ENCODE data around the gene EDARADD.
"Not testable (repeated sequence)": the region's sequence is repeated elsewhere in the genome, so short reads cannot be mapped to it uniquely, and the experiment has no call there.

The EDARADD gene

DNA sequence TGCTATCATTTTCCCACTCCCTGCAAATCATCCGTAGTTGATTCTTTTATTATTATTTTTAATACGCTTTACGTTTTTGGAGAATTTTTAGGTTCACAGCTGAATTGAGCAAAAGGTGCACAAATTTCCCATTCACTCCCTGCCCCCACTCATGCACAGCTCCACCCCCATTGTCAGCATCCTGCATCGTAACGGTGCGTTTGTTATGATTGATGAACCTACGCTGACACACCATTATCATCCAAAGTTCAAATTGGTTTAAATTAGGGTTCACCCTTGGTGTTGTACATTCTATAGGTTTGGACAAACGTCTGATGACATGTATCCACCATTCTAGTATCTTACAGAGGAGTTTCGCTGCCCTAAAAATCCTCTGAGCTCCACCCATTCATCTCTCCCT lies 44.5 kb downstream of the EDARADD start:
- DNase-seq, result no peak

DNA sequence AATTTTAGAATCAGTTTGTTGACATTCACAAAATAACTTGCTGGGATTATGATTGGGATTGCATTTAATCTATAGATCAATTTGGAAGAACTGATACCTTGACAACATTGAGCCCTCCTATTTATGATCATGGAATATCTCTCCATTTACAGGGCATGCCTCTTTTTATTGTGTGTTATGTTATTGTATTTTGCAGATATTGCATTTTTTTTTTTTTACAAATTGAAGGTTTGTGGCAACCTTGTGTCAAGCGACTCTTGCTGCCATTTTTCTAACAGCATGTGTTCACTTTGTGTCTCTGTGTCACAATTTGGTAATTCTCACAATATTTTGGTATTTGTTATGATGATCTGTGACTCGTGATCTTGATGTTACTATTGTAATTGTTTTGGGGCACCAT lies 46.3 kb downstream of the EDARADD start:
- DNase-seq, result no peak

DNA sequence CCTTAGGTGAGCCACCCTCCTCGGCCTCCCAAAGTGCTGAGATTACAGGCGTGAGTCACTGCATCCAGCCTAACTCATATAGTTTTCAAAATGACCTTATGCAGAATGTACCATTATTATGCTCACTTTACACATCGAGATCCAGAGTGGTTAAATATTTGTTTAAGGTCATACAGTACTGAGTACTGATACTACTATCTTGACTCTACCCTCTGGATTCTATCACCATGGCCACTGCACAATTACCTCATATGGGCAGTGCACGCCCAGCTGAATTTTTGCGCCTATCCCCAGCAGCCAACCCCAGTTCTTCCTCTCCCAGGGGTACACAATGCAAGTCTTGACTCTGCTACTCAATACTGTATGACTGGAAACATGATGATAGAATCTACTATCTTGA lies 56.7 kb downstream of the EDARADD start:
- DNase-seq, result no peak

DNA sequence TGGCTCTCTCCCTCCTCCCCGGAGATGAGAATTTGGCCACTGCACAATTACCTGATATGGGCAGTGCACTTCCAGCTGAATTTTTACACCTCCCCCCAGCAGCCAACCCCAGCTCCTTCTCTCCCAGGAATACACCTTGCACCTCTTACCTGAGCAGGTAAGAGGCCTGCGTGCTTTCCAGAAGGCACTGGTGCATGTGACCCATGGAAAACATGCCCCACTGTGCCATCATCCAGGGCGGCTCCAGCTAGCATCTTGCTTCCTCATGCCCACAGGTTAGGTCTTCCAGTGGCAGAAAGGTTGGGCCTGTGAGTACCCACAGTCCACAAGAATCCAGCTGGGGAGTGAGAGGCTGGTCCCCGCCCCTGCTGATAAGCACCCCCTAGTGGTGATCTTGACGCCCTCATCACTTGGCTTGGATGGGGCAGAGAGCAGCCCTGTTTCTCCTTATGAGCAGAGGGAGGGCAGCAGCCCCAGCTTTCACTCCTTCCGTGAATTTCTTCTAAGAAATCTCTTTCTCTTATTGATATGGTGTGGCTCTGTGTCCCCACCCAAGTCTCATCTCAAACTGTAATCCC lies 57.8 kb downstream of the EDARADD start:
- DNase-seq, result no peak

DNA sequence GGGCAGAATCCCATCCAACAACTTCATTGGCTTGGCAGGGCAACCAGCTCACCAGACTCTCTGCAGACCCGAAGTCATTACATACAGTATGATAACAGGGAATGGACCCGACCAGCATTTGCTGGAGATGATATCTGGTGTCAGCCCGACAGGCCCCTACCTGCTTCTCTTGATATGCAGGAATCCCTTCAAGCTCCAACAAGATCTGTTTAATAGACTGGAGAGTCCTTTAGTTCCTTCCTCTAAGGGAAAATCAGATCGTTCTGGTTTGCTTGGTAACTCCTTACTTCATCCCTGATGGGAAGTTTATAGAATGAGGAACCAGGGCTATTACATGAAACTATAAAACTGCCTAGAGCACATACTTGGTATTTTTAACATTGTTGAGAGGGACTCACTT lies 61.2 kb downstream of the EDARADD start:
- no peak for DNase-seq

DNA sequence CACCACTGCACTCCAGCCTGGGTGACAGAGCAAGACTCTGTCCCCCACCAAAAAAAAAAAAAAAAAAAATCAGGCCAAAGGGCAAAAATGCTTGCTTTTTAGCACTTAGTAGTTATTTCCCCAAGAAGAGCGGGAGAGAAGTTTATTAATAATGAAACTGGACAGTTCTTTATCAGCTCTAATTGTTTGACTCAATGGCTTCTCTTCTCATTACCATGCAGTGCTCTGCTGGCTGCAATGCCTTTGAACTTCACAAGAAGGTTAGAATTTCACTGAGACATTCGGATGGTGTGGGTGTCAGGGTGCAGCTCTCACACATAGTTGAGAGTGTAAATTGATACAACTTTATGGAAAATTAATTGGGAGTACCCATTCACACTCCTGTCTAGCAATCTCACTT lies 63.7 kb downstream of the EDARADD start:
- no peak for DNase-seq

DNA sequence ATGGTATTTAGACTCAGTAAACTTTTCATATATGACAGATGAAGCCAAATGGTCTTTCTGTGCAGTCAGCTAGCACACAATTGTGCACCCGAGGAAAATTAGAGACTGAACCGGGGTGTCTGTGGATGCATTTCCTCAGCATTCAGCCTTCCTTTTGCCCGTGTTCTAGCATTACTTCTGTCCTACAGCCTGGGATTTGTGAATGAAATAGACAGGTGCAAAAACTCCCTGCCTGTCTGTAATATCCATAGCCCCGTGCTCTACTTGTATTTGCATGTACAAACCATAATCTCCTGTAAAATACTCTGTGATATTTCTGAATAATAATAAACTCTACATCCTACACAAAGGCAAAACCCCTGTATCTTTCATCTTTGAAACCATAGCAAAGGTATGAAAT lies 64.9 kb downstream of the EDARADD start:
- no peak for DNase-seq

DNA sequence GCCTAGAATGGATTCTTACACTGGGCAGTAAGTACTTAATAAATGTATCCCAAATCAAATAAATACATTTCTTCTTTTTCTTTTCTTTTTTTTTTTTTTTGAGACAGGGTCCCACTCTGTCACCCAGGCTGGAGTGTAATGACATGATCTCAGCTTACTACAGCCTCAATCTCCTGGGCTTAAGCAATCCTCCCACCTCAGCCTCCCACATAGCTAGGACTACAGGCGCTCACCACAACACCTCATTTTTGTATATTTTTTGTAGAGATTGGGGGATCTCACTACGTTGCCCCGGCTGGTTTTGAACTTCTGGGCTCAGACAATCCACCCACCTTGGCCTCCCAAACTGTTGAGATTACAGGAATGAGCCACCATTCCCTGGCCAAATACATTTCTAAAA lies 66.0 kb downstream of the EDARADD start:
- DNase-seq, result no peak

DNA sequence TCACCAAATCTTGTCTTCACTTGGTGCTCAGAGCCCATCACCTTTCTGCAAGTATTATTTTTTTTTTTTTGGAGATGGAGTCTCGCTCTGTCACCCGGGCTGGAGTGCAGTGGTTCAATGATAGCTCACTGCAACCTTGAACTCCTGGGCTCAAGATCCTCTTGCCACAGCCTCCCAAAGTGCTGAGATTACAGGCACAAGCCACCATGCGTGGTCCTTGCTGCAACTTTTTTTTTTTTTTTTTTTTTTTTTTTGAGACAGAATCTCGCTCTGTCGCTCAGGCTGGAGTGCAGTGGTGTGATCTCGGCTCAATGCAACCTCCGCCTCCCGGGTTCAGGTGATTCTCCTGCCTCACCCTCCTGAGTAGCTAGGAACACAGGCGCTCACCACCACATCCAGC lies 70.1 kb downstream of the EDARADD start:
- not testable (repeated sequence) for DNase-seq

DNA sequence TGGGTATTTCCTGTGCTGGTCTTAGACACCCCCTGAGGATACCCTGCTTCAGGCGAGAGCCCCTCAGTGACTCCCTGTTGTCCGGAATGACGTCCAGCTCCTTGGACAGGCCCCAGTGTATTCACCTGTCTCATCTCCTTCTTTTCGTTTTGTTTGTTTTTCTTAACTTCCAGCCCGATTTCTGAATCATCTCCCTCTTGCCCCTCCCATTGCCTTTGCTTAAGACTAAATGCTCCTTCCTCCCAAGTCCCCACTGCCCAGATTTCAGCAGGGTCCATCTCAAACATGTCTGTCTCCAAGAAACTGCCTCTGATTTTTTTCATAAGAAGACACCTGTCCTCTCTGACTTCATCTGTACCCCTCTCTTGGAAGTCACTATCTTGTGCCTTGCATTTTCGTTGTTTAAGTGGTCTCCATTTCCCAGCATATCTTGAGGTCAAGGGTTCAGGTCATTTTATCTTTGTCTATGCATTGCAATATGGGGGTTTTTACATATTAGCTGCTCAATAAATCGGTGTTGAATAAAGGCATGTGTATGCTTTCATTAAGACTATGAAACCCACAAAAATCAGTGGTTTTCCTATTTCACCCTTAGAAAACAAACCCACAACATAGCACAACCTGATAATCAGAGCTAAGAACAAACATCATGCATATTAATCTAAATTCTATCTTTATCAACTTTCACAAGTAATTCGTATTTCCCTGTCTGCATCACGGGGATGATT lies 71.3 kb downstream of the EDARADD start:
- DNase-seq, result no peak

DNA sequence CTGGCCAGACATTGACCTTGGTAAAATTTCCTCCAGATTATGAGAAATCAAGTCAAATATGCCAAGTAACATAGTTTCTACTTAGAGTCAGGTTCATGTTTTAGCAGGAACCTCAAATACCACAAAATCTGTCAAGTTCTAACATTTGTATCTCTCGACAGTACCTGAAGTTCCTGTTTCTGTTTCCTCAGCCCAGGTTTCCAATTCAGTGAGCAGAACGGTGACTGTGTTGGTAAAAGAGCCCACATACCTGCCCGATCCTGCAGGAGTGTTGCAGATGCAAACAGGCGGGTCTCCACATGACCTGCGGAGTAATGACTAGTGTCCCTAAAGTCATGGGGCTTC lies 71.8 kb downstream of the EDARADD start:
- no peak for DNase-seq

DNA sequence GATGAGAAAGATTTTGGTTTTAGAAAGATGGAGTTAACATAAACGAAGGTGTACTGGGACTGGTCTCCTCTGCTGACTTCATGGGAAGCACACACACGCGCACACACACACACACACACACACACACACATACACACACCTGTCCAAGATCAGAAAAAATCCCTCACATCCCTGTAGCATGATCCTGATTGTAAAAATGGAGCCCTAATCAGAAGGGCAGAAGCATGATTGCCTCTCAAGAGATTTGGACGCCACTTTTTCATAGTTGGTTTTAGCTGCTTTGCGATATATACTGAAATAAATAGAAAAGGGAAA lies 73.2 kb downstream of the EDARADD start:
- DNase-seq, result no peak

DNA sequence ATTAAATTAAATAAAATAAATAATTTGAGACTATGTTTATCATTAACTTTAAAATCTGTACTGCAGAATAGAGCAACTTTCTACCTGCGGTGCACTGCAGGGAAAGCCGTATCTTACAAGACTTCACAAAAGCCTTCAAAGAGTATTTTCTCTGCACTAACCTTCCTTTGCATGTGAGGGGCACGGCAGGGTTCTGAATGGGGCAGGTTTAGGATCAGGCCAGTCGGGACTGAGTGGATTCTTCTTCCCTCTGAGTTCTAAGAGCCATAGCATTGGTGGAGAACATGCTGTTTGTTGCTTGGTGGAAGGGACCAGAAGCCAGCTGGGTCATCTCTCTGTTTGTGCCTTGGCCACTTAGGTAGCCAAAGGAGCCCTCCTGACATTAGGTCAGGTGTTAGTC lies 74.5 kb downstream of the EDARADD start:
- no peak for DNase-seq

DNA sequence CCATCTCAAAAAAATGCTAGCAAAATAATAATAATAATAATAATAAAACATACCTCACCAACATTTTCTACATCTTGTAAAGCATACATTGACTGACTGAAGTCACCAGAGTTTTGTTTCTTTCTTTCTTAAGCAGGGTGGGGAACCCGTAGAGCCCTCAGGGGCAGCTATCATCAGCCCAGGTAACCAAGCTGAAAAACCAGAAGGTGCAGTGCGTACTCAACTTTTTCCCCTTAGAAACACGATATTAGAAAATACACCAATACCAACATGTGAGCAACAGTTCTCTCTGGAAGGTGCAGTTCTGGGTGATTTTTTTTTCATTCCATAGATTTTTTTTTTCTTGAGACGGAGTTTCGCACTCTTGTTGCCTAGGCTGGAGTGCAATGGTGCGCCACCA lies 75.4 kb downstream of the EDARADD start:
- DNase-seq, result no peak

DNA sequence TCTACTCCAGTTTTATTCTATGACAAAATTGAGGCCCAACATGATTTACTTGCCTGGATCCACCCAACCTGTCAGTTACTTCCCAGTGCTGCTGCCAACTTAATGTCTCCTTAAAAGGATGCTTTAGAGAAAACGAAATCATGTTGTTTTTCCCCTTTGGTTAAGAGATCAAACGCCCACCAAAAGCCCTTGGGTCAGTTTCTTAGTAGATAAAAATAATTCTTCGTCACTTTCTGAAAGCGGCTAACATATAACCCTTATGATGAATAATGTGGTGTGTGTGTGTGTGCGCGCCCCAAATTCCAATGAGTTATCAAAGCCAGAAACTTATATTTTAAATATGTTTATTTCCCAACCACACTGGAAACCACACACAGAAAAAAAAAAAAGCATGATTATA lies 77.0 kb downstream of the EDARADD start:
- no peak for DNase-seq

DNA sequence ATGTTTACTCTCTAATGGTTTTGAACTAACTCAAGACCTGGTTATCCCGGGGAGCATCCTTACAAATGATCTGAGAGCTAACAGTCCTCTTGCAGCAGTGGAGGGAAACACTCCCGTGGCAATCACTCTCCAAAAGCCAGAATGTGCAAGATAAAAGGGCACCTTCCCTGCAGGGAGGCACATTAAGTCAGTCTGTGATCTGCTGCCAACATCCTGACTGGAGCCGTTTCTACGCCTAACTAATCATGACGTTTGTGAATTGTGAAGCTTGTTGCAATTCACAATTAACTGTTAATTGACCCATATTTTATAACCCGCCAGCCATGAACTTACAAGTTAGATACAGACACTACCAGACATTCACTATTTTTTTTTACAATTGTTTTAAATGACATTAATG lies 77.6 kb downstream of the EDARADD start:
- DNase-seq, result no peak

DNA sequence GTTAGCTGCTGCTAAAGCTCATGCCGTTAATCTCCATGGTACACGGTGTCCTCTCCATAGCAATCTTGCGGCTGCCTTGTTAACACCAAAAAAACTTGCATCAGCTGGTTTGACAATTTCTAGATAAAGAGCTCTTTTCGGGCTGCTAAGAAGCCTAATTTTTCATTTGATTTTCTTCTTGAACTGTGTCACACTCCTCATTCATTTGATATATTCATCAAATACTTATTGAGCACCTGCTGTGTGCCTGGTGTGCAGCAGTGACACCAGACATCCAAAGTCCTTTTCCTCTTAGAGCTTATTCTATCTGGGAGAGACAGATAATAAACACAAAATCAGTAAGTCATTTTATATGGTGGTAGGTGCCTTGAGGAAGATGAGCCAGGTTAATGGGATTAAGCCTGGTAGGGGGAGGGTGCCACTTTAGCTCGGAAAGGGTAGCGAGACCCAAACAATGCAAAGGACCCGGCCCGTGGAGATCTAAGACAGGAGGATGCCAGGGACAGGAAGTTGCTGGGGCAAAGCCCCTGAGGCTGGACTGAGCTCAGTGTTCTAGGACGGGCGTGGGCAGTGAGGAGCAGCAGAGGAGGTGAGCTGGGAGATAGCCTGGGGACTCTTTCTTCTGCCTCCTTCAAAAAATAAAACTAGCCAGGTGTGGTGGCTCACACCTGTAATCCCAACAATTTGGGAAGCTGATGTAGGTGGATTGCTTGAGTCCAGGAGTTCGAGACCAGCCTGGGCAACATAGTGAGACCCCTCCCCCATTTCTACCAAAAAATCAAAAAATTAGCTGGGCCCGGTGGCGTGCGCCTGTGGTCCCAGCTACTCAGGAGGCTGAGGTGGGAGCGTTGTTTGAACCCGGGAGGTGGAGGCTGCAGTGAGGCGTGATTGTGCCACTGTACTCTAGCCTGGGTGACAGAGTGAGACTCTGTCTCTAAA lies 79.0 kb downstream of the EDARADD start:
- no peak for DNase-seq

DNA sequence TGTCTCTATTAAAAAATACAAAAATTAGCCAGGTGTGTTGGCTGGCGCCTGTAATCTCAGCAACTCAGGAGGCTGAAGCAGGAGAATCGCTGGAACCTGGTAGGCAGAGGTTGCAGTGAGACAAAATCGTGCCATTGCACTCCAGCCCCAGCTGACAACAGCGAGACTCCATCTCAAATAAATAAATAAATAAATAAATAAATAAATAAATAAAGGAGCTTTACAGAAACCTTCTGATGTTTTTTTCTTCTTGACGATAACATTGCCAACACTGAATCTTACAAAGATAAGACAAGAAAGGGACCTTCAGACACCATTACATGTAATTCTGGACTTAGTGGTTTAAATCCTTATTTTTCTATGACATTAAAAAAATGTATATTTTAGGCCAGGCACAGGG lies 81.9 kb downstream of the EDARADD start:
- DNase-seq, result no peak

DNA sequence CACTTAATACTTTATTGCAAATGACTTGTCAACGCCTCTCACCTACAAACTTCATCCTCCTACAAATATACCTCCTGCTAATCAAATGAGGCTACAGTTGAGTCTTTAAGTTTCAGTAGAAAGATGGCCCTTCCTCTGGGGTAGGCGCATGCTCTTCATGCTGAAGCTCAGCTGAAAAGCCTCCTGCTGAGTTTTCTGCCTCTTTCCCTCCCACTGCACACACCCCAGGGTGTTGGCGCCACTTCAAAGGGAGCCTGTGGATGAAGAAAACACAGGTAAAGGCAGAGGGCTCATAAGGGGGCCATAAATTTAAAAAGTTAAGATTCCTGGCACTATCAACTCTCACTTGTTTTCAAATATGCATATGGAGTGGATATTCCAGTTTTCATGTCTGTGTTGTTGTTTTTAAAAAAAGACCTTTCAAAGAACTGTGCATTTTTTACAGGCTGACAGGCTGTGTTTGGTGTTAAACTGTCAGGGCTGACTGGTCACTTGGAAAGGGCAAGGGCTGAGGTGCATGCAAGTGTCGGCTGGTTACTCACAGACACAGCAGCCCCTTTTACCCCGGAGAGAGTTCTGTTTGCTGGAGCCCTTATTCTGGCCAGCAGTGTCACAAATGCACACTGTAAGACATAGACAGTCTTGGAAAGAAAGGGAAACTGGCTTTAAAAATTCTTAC lies 86.8 kb downstream of the EDARADD start:
- DNase-seq, result no peak

DNA sequence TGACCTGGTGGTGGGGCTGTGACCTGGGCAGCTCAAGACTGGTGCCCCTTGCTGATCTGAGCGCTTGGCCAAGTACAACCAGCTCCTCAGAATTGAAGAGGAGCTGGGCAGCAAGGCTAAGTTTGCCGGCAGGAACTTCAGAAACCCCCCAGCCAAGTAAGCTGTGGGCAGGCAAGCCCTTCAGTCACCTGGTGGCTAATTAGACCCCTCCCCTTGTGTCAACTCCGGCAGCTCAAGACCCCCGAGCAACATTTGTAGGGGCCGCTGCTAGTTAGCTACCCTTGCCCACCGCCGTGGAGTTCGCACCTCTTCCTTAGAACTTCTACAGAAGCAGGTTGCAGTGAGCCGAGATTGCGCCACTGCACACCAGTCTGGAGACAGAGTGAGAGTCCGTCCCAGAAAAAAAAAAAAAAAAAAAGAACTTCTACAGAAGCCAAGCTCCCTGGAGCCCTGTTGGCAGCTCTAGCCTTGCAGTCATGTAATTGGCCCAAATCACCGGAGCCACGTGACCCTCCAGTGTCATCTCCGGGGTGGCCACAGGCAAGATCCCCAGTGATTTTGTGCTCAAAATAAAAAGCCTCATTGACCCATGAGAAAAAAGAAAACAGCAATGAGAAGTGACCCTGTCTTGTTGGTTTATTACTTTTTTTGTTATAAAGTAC lies 90.4 kb downstream of the EDARADD start:
- peak in 5 of 14 donors; percentile 5 to 33 (median 8) for DNase-seq

DNA sequence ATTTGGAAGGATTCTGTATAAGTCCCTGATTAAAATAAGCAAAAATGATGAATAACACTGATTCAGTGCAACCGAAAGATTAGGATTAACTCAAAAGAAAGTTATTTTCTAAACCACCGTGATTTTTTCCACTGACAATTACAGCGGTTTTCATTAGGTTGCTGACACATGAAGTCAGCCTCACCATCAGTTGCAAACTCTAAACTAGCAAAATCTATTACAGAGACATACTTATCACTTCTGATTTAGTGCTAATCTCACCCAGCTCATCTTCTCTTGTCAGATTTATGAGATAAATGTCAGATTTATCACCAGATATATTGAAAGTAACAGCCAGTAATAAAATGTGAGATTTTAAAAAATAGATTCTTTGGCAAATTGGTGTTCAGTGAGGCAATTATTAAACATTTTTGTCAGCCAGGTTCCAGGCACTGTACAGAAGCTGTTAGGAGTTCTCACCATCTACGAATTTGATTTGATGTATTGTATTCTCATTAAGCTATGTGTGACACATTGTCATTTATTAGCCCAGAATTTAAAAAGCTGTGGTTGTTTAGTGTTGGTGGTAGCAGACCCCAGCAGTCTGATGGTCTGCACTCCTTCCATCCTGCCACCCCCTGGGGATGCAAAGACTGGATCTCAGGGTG lies 92.4 kb downstream of the EDARADD start:
- no peak for DNase-seq

DNA sequence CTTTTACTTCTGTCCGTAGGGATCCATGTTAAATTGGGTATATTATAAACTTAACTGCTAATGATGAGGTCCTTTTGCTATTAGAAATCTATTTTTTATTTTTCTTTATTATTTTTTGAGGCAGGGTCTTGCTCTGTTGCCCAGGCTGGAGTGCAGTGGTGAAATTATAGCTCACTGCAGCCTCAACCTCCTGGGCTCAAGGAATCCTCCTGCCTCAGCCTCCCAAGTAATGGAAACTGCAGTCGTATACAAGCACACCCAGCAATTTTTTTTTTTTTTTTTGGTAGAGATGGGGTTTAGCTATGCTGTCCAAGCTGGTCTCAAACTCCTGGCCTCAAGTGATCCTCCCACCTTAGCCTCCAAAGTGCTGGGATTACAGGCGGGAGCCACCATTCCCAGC lies 95.1 kb downstream of the EDARADD start:
- DNase-seq, result not testable (repeated sequence)

All from C1 segment of cervical spinal cord (tissue), 14 donors.